CD14-positive monocyte (primary cell): ENCODE measurements around the gene ANKRD9. TPM values are rescaled to one million over a fixed set of nuclear protein-coding genes. Genes with fewer than 3 reads are reported as not detected.
"Not testable (repeated sequence)": the region's sequence is repeated elsewhere in the genome, so short reads cannot be mapped to it uniquely, and the experiment has no call there.

Source experiments
- DNase-seq, 3 donors: peaks; one replicate each; pipeline ENCODE4 v3.0.0-alpha.2; 2011 to 2022
- H2AFZ ChIP-seq: 2 replicates; pipeline ENCODE4 v1.6.0; 2012; ENCODE audit warnings: mild to moderate bottlenecking, low read depth, low read length, inconsistent platforms; ENCODE audit not compliant: insufficient read depth, poor library complexity, severe bottlenecking
- H3K27ac ChIP-seq, 2 donors: 1 replicate in 1 of 2; 2 replicates in 1 of 2; pipeline ENCODE4 v1.5.1; 2012 to 2013; ENCODE audit warnings: low read length in 2 of 2, control low read depth in 1 of 2, inconsistent platforms in 1 of 2, low read depth in 1 of 2, mild to moderate bottlenecking in 1 of 2
- H3K27me3 ChIP-seq, 2 donors: one replicate each; pipeline versions ENCODE4 v1.6.0 to v1.6.1; 2011 to 2013; ENCODE audit warnings: low read length in 2 of 2; ENCODE audit not compliant: control insufficient read depth in 2 of 2, insufficient read depth in 2 of 2
- H3K36me3 ChIP-seq, 2 donors: replicated peaks in 1 of 2; 1 replicate in 1 of 2; 2 replicates in 1 of 2; pipeline versions ENCODE4 v1.5.1 to v1.6.1; 2012 to 2013; ENCODE audit warnings: low read length in 2 of 2, control low read depth in 1 of 2, inconsistent platforms in 1 of 2, mild to moderate bottlenecking in 1 of 2; ENCODE audit not compliant: insufficient read depth in 2 of 2, control insufficient read depth in 1 of 2
- H3K4me1 ChIP-seq, 2 donors: 1 replicate in 1 of 2; 2 replicates in 1 of 2; pipeline versions ENCODE4 v1.5.1 to v1.6.1; 2012 to 2013; ENCODE audit warnings: low read length in 2 of 2, control low read depth in 1 of 2, inconsistent platforms in 1 of 2, mild to moderate bottlenecking in 1 of 2, moderate library complexity in 1 of 2; ENCODE audit not compliant: insufficient read depth in 2 of 2, control insufficient read depth in 1 of 2
- H3K4me2 ChIP-seq: replicated peaks from 2 replicates; pipeline ENCODE3; 2012; ENCODE audit warnings: low read length, moderate library complexity, mild to moderate bottlenecking; ENCODE audit not compliant: poor library complexity, severe bottlenecking; ENCODE audit errors: extremely low read depth
- H3K4me3 ChIP-seq, 3 experiments: fragments of 200-600 bp in 1 of 3; sonication (generic) in 1 of 3; replicated peaks in 1 of 3; 1 replicate in 2 of 3; 2 replicates in 1 of 3; pipeline ENCODE4 v1.5.1; 2011 to 2013; ENCODE audit warnings: low read length in 3 of 3, mild to moderate bottlenecking in 3 of 3, control low read depth in 2 of 3, low read depth in 2 of 3, inconsistent platforms in 1 of 3, moderate library complexity in 1 of 3
- H3K79me2 ChIP-seq: 2 replicates; pipeline ENCODE4 v1.6.0; 2012; ENCODE audit warnings: mild to moderate bottlenecking, control low read depth, inconsistent platforms, low read length, moderate library complexity; ENCODE audit not compliant: insufficient read depth
- H3K9ac ChIP-seq: 2 replicates; pipeline ENCODE4 v1.6.0; 2017; ENCODE audit warnings: low read length, mild to moderate bottlenecking; ENCODE audit not compliant: insufficient read depth, poor library complexity, severe bottlenecking
- H3K9me3 ChIP-seq, 2 donors: replicated peaks in 1 of 2; 1 replicate in 1 of 2; 2 replicates in 1 of 2; pipeline versions ENCODE4 v1.5.1 to v1.6.1; 2012 to 2013; ENCODE audit warnings: low read length in 2 of 2, control low read depth in 1 of 2; ENCODE audit not compliant: control insufficient read depth in 1 of 2, insufficient read depth in 1 of 2
- H4K20me1 ChIP-seq: 2 replicates; pipeline ENCODE4 v1.6.0; 2012; ENCODE audit warnings: mild to moderate bottlenecking, low read length, control low read depth, moderate library complexity; ENCODE audit not compliant: insufficient read depth
- H3K27ac Mint-ChIP-seq, 7 donors: one replicate each; pipeline ENCODE4 v1.8.0; 2020; ENCODE audit warnings: mild to moderate bottlenecking in 7 of 7, mixed read lengths in 7 of 7, moderate library complexity in 6 of 7, inconsistent platforms in 2 of 7
- H3K27me3 Mint-ChIP-seq, 3 donors: one replicate each; pipeline ENCODE4 v1.8.0; 2021 to 2022; ENCODE audit warnings: low read depth in 3 of 3, mild to moderate bottlenecking in 3 of 3, mixed read lengths in 3 of 3, moderate library complexity in 3 of 3, inconsistent platforms in 1 of 3
- H3K36me3 Mint-ChIP-seq, 2 donors: one replicate each; pipeline ENCODE4 v1.8.0; 2020; ENCODE audit warnings: mixed read lengths in 2 of 2, inconsistent platforms in 1 of 2, mild to moderate bottlenecking in 1 of 2
- H3K4me1 Mint-ChIP-seq: one replicate; pipeline ENCODE4 v1.8.0; 2020; ENCODE audit warnings: mild to moderate bottlenecking, mixed read lengths
- H3K4me3 Mint-ChIP-seq, 2 donors: one replicate each; pipeline ENCODE4 v1.8.0; 2020; ENCODE audit warnings: mild to moderate bottlenecking in 2 of 2, mixed read lengths in 2 of 2, moderate library complexity in 1 of 2
- H3K9me3 Mint-ChIP-seq, 7 donors: one replicate each; pipeline ENCODE4 v1.8.0; 2020 to 2022; ENCODE audit warnings: mixed read lengths in 7 of 7, mild to moderate bottlenecking in 6 of 7, moderate library complexity in 6 of 7, inconsistent platforms in 2 of 7
- WGBS: methylation state at CpG from one replicate; pipeline ENCODE4 v1.1.5; 2013; ENCODE audit warnings: missing lambda C conversion rate; ENCODE audit not compliant: insufficient coverage; 5-methylcytosine and 5-hydroxymethylcytosine counted together
- intact Hi-C, 2 donors: fragments of 100-400 bp; cut with micrococcal nuclease; formaldehyde crosslinking; loops; one replicate each; pipeline versions ENCODE4 v1.15.0 to v1.15.1; 2023
- polyA plus RNA-seq, 3 donors: library from polyadenylated mRNA; depleted of rRNA in 1 of 3; unstranded in 2 of 3; stranded (reverse) in 1 of 3; fragments of 300-500 nt in 2 of 3; fragments of >200 nt in 1 of 3; fragmentation: Illumina TruSeq in 2 of 3; gene quantifications; 1 replicate in 2 of 3; 2 replicates in 1 of 3; pipeline ENCODE4 v1.2.3, GENCODE V29; 2012 to 2021
- TF ChIP-seq, protein P1 (sequence below): fragments of 200-600 bp; IDR thresholded peaks from one replicate; pipeline ENCODE4 v1.8.0; 2022; ENCODE audit warnings: antibody characterized with exemption, mild to moderate bottlenecking

The ANKRD9 gene
- polyA plus RNA-seq, 3 donors: 0.43 to 10.8 (median 0.83) TPM

DNA sequence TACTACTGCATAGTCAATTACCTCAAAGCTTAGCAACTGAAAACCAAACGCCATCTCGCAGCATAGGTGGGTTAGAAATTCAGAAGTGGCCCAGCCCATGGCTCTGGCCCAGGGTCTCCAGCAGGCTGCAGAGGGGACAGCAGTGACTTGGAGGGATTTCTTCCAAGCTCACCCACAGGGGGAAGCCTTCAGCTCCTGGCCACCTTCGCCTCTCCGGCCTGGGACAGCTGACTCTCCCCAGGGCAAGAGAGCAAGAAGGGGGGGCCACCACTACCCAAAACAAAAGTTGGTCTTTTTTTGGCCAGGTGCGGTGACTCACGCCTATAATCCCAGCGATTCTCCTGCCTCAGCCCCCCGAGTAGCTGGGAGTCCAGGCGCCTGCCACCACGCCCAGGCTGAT is 32.2 kb upstream of the ANKRD9 start:
- Mint-ChIP-seq H3K36me3 (peaks cover 7% of the 10 kb centered on the region in 2 donors), H3K27me3 (peaks cover 32 to 49% (median 38%) of the 10 kb centered on the region in 3 donors), H3K4me1 (peaks cover 16% of the 10 kb centered on the region), H3K27ac (no peak overlapping the region), H3K4me3 (no peak overlapping the region), H3K9me3 (peaks cover 0 to 9% (median 3%) of the 10 kb centered on the region in 7 donors)
- H3K27me3 ChIP-seq: peaks cover 16 to 38% of the 10 kb centered on the region in 2 donors
- H3K79me2 ChIP-seq: no peaks in the 10 kb centered on the region
- H3K9me3 ChIP-seq: peaks cover 0 to 5% of the 10 kb centered on the region in 2 donors
- H3K36me3 ChIP-seq: no peaks in the 10 kb centered on the region
- H3K27ac ChIP-seq: no peak overlapping the region
- no peak for DNase-seq
- H4K20me1 ChIP-seq: no peaks in the 10 kb centered on the region
- 83% methylated on average over 6 of the region's 10 CpGs for WGBS
- TF ChIP-seq, protein P1, sequence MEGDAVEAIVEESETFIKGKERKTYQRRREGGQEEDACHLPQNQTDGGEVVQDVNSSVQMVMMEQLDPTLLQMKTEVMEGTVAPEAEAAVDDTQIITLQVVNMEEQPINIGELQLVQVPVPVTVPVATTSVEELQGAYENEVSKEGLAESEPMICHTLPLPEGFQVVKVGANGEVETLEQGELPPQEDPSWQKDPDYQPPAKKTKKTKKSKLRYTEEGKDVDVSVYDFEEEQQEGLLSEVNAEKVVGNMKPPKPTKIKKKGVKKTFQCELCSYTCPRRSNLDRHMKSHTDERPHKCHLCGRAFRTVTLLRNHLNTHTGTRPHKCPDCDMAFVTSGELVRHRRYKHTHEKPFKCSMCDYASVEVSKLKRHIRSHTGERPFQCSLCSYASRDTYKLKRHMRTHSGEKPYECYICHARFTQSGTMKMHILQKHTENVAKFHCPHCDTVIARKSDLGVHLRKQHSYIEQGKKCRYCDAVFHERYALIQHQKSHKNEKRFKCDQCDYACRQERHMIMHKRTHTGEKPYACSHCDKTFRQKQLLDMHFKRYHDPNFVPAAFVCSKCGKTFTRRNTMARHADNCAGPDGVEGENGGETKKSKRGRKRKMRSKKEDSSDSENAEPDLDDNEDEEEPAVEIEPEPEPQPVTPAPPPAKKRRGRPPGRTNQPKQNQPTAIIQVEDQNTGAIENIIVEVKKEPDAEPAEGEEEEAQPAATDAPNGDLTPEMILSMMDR: no peak
- H3K4me2 ChIP-seq: no peak overlapping the region
- intact Hi-C loops: no loop called here
- H3K9ac ChIP-seq: no peak overlapping the region
- H2AFZ ChIP-seq: no peak overlapping the region
- H3K4me3 ChIP-seq: no peak overlapping the region
- peaks cover 11 to 22% of the 10 kb centered on the region in 2 donors for H3K4me1 ChIP-seq

- H2AFZ ChIP-seq, H4K20me1 ChIP-seq, H3K27ac ChIP-seq, H3K79me2 ChIP-seq, H3K4me3 Mint-ChIP-seq, H3K36me3 ChIP-seq, H3K9me3 Mint-ChIP-seq, H3K27ac Mint-ChIP-seq, H3K4me2 ChIP-seq, H3K9ac ChIP-seq, H3K9me3 ChIP-seq, intact Hi-C loops, H3K4me3 ChIP-seq, H3K36me3 Mint-ChIP-seq, DNase-seq: not testable (repeated sequence)
- Mint-ChIP-seq H3K27me3 (peaks cover 27 to 42% (median 31%) of the 10 kb centered on the region in 3 donors), H3K4me1 (peaks cover 16% of the 10 kb centered on the region)
- peaks cover 11 to 21% of the 10 kb centered on the region in 2 donors for H3K4me1 ChIP-seq
- 96% methylated on average over 9 of the region's 14 CpGs for WGBS
- peaks cover 16 to 32% of the 10 kb centered on the region in 2 donors for H3K27me3 ChIP-seq
These were observed 31.5 kb upstream of the ANKRD9 start for GRCh38 chr14:102541029-102541491.
